ENCODE measurements around the gene IDE.
"Not testable (repeated sequence)": the region's sequence is repeated elsewhere in the genome, so short reads cannot be mapped to it uniquely, and the experiment has no call there.

DNA sequence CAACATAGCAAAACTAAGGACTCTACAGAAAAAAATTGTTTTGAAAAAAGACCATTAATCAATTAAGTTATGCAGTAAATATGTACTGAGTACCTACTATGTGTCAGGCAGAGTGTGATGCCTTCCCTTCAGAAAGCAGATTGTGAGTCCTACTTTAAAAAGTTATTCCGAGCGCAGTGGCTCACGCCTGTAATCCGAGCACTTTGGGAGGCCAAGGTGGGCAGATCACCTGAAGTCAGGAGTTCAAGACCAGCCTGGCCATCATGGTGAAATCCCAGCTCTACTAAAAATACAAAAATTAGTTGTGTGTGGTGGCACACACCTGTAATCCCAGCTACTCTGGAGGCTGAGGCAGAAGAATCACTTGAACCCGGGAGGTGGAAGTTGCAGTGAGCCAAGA, 4.2 kb downstream of the IDE start:
- not testable (repeated sequence) for TF ChIP-seq ZNF274 (IDR thresholded peaks at IDR 0.05; ENCODE audit: low read depth, low read length); SUZ12 (IDR thresholded peaks at IDR 0.05; ENCODE audit: extremely low read depth, insufficient read depth, insufficient read length); YY1 (IDR thresholded peaks at IDR 0.05; ENCODE audit: insufficient read depth, insufficient read length)

All from NT2/D1 (cell line).